ENCODE measurements around the gene SLC38A2.
A peak's percentile ranks its signal among the peaks of the same experiment; 100 is the strongest.
"Not testable (repeated sequence)": the region's sequence is repeated elsewhere in the genome, so short reads cannot be mapped to it uniquely, and the experiment has no call there.

SLC38A2 gene

GRCh38 chr12:46402451-46402850 lies 29.9 kb upstream of the SLC38A2 start:
- Histone ChIP-seq H3K27ac (ENCODE audit: low read depth, low read length) (no peak overlapping the region), H4K8ac (ENCODE audit: low read depth, low read length) (no peak overlapping the region), H3K4me3 (ENCODE audit: low read depth, low read length) (no peak overlapping the region), H3K27me3 (ENCODE audit: insufficient read depth, low read length) (no peaks in the 10 kb centered on the region), H3K18ac (ENCODE audit: low read length) (no peak overlapping the region), H3K4me2 (ENCODE audit: low read length) (no peak overlapping the region), H3K79me2 (ENCODE audit: control insufficient read depth, insufficient read depth, low read length, poor library complexity) (no peaks in the 10 kb centered on the region), H3K4ac (ENCODE audit: low read depth, low read length) (no peak overlapping the region), H3K9ac (ENCODE audit: low read length) (no peak overlapping the region), H3K36me3 (ENCODE audit: control insufficient read depth in 1 of 2, insufficient read depth in 2 of 2, low read length in 2 of 2) (no peaks in the 10 kb centered on the region), H3K9me3 (ENCODE audit: insufficient read depth, low read depth, low read length) (no peaks in the 10 kb centered on the region), H2AK5ac (ENCODE audit: low read length) (no peak overlapping the region), H4K12ac (ENCODE audit: low read depth, low read length) (no peak overlapping the region), H2BK120ac (ENCODE audit: insufficient read depth, low read length, poor library complexity) (no peak overlapping the region), H4K91ac (ENCODE audit: low read depth, low read length) (no peak overlapping the region), H3K23ac (ENCODE audit: low read length) (no peak overlapping the region), H2BK5ac (ENCODE audit: low read depth, low read length, poor library complexity) (no peak overlapping the region), H2AFZ (ENCODE audit: insufficient read depth, low read length, poor library complexity) (no peak overlapping the region), H3K14ac (ENCODE audit: low read length) (no peak overlapping the region), H2BK12ac (ENCODE audit: low read length) (no peak overlapping the region), H3K4me1 (ENCODE audit: control insufficient read depth in 1 of 2, insufficient read depth in 2 of 2, low read length in 2 of 2) (no peaks in the 10 kb centered on the region), H3K79me1 (ENCODE audit: low read length) (no peaks in the 10 kb centered on the region)
- no peak for DNase-seq
- no CpG with 5 or more reads among the region's 2 CpGs for WGBS (ENCODE audit: extremely low coverage, insufficient coverage, insufficient read length)

- Histone ChIP-seq H2AFZ (ENCODE audit: insufficient read depth, low read length, poor library complexity) (no peak overlapping the region), H3K79me2 (ENCODE audit: control insufficient read depth, insufficient read depth, low read length, poor library complexity) (no peaks in the 10 kb centered on the region), H3K18ac (ENCODE audit: low read length) (no peak overlapping the region), H2BK12ac (ENCODE audit: low read length) (no peak overlapping the region), H3K9me3 (ENCODE audit: insufficient read depth, low read depth, low read length) (no peaks in the 10 kb centered on the region), H4K8ac (ENCODE audit: low read depth, low read length) (no peak overlapping the region), H4K91ac (ENCODE audit: low read depth, low read length) (no peak overlapping the region), H3K9ac (ENCODE audit: low read length) (no peak overlapping the region), H3K14ac (ENCODE audit: low read length) (no peak overlapping the region), H4K12ac (ENCODE audit: low read depth, low read length) (no peak overlapping the region), H3K79me1 (ENCODE audit: low read length) (no peaks in the 10 kb centered on the region), H2AK5ac (ENCODE audit: low read length) (no peak overlapping the region), H2BK120ac (ENCODE audit: insufficient read depth, low read length, poor library complexity) (no peak overlapping the region), H2BK5ac (ENCODE audit: low read depth, low read length, poor library complexity) (no peak overlapping the region), H3K27ac (ENCODE audit: low read depth, low read length) (no peak overlapping the region), H3K36me3 (ENCODE audit: control insufficient read depth in 1 of 2, insufficient read depth in 2 of 2, low read length in 2 of 2) (no peaks in the 10 kb centered on the region), H3K27me3 (ENCODE audit: insufficient read depth, low read length) (no peaks in the 10 kb centered on the region), H3K23ac (ENCODE audit: low read length) (no peak overlapping the region), H3K4me1 (ENCODE audit: control insufficient read depth in 1 of 2, insufficient read depth in 2 of 2, low read length in 2 of 2) (no peaks in the 10 kb centered on the region), H3K4ac (ENCODE audit: low read depth, low read length) (no peak overlapping the region), H3K4me3 (ENCODE audit: low read depth, low read length) (no peak overlapping the region), H3K4me2 (ENCODE audit: low read length) (no peak overlapping the region)
- no CpG with 5 or more reads among the region's 4 CpGs for WGBS (ENCODE audit: extremely low coverage, insufficient coverage, insufficient read length)
- DNase-seq: no peak
Observed at GRCh38 chr12:46401662-46402061, 29.1 kb upstream of the SLC38A2 start.

- Histone ChIP-seq H4K91ac (ENCODE audit: low read depth, low read length) (no peak overlapping the region), H3K9ac (ENCODE audit: low read length) (no peak overlapping the region), H2BK120ac (ENCODE audit: insufficient read depth, low read length, poor library complexity) (no peak overlapping the region), H3K4ac (ENCODE audit: low read depth, low read length) (no peak overlapping the region), H3K79me2 (ENCODE audit: control insufficient read depth, insufficient read depth, low read length, poor library complexity) (no peaks in the 10 kb centered on the region), H3K18ac (ENCODE audit: low read length) (no peak overlapping the region), H3K27ac (ENCODE audit: low read depth, low read length) (no peak overlapping the region), H2BK5ac (ENCODE audit: low read depth, low read length, poor library complexity) (no peak overlapping the region), H4K12ac (ENCODE audit: low read depth, low read length) (no peak overlapping the region), H2AFZ (ENCODE audit: insufficient read depth, low read length, poor library complexity) (no peak overlapping the region), H2AK5ac (ENCODE audit: low read length) (no peak overlapping the region), H3K23ac (ENCODE audit: low read length) (no peak overlapping the region), H2BK12ac (ENCODE audit: low read length) (no peak overlapping the region), H3K79me1 (ENCODE audit: low read length) (no peaks in the 10 kb centered on the region), H4K8ac (ENCODE audit: low read depth, low read length) (no peak overlapping the region), H3K4me1 (ENCODE audit: control insufficient read depth in 1 of 2, insufficient read depth in 2 of 2, low read length in 2 of 2) (no peaks in the 10 kb centered on the region), H3K4me3 (ENCODE audit: low read depth, low read length) (no peak overlapping the region), H3K9me3 (ENCODE audit: insufficient read depth, low read depth, low read length) (no peaks in the 10 kb centered on the region), H3K4me2 (ENCODE audit: low read length) (no peak overlapping the region), H3K36me3 (ENCODE audit: control insufficient read depth in 1 of 2, insufficient read depth in 2 of 2, low read length in 2 of 2) (no peaks in the 10 kb centered on the region), H3K27me3 (ENCODE audit: insufficient read depth, low read length) (no peaks in the 10 kb centered on the region), H3K14ac (ENCODE audit: low read length) (no peak overlapping the region)
- DNase-seq: peak in 1 of 2 donors; percentile 76
- WGBS (ENCODE audit: extremely low coverage, insufficient coverage, insufficient read length): no CpG with 5 or more reads among the region's 2 CpGs
Observed at GRCh38 chr12:46400406-46400805, 27.8 kb upstream of the SLC38A2 start.

GRCh38 chr12:46399461-46400248 lies 27.1 kb upstream of the SLC38A2 start:
- not testable (repeated sequence) for H3K4me3 ChIP-seq (ENCODE audit: low read depth, low read length); H4K91ac ChIP-seq (ENCODE audit: low read depth, low read length); H3K4me1 ChIP-seq (ENCODE audit: control insufficient read depth in 1 of 2, insufficient read depth in 2 of 2, low read length in 2 of 2); DNase-seq; H2BK12ac ChIP-seq (ENCODE audit: low read length); H2BK120ac ChIP-seq (ENCODE audit: insufficient read depth, low read length, poor library complexity); H3K9me3 ChIP-seq (ENCODE audit: insufficient read depth, low read depth, low read length); H3K79me1 ChIP-seq (ENCODE audit: low read length); H3K9ac ChIP-seq (ENCODE audit: low read length); H3K18ac ChIP-seq (ENCODE audit: low read length); H3K23ac ChIP-seq (ENCODE audit: low read length); H3K4ac ChIP-seq (ENCODE audit: low read depth, low read length); H2AFZ ChIP-seq (ENCODE audit: insufficient read depth, low read length, poor library complexity); H3K36me3 ChIP-seq (ENCODE audit: control insufficient read depth in 1 of 2, insufficient read depth in 2 of 2, low read length in 2 of 2); H3K27me3 ChIP-seq (ENCODE audit: insufficient read depth, low read length); H3K4me2 ChIP-seq (ENCODE audit: low read length); H2BK5ac ChIP-seq (ENCODE audit: low read depth, low read length, poor library complexity); H4K12ac ChIP-seq (ENCODE audit: low read depth, low read length); H3K14ac ChIP-seq (ENCODE audit: low read length); H3K79me2 ChIP-seq (ENCODE audit: control insufficient read depth, insufficient read depth, low read length, poor library complexity); H4K8ac ChIP-seq (ENCODE audit: low read depth, low read length); H3K27ac ChIP-seq (ENCODE audit: low read depth, low read length); H2AK5ac ChIP-seq (ENCODE audit: low read length)
- no CpG with 5 or more reads among the region's 6 CpGs for WGBS (ENCODE audit: extremely low coverage, insufficient coverage, insufficient read length)
